Kidney (tissue), 14 donors: Measurements from ENCODE around the gene FCRL1. TPM values are rescaled to one million over a fixed set of nuclear protein-coding genes. Genes with fewer than 3 reads are reported as not detected.

Experiments used
- DNase-seq, 5 donors: peaks; one replicate each; pipeline ENCODE4 v3.0.0-alpha.2; 2013 to 2020
- FAIRE-seq: peaks from 2 replicates; lab custom pipeline; 2012; peaks lifted over from hg19 to GRCh38; lab: Jason Lieb, UNC
- H3K27ac ChIP-seq, 2 donors: one replicate each; pipeline ENCODE4 v1.7.0; 2013; ENCODE audit warnings: low read depth in 2 of 2, low read length in 2 of 2, inconsistent platforms in 1 of 2
- H3K27me3 ChIP-seq: one replicate; pipeline ENCODE4 v1.7.1; 2013; ENCODE audit warnings: low read length, inconsistent platforms; ENCODE audit not compliant: control insufficient read depth, insufficient read depth
- H3K36me3 ChIP-seq, 3 donors: one replicate each; pipeline versions ENCODE4 v1.7.0 to v1.7.1; 2013; ENCODE audit warnings: low read length in 3 of 3, control low read depth in 1 of 3, inconsistent platforms in 1 of 3; ENCODE audit not compliant: insufficient read depth in 3 of 3, control insufficient read depth in 2 of 3
- H3K4me1 ChIP-seq, 3 donors: one replicate each; pipeline versions ENCODE4 v1.7.0 to v1.7.1; 2013; ENCODE audit warnings: low read length in 3 of 3, inconsistent platforms in 1 of 3, low read depth in 1 of 3; ENCODE audit not compliant: control insufficient read depth in 2 of 3, insufficient read depth in 2 of 3
- H3K4me3 ChIP-seq, 3 donors: one replicate each; pipeline versions ENCODE4 v1.7.0 to v1.8.1; 2013; ENCODE audit warnings: low read length in 3 of 3, control low read depth in 1 of 3, inconsistent platforms in 1 of 3
- H3K9ac ChIP-seq, 3 donors: one replicate each; pipeline versions ENCODE4 v1.7.0 to v1.7.1; 2013; ENCODE audit warnings: low read length in 3 of 3, control low read depth in 1 of 3, inconsistent platforms in 1 of 3
- H3K9me3 ChIP-seq, 3 donors: one replicate each; pipeline versions ENCODE4 v1.7.0 to v1.7.1; 2013; ENCODE audit warnings: low read length in 3 of 3, control low read depth in 1 of 3, inconsistent platforms in 1 of 3; ENCODE audit not compliant: control insufficient read depth in 2 of 3, insufficient read depth in 1 of 3
- CTCF ChIP-seq: IDR thresholded peaks from 3 replicates; pipeline ENCODE4 v1.5.1; 2012; ENCODE audit warnings: mild to moderate bottlenecking, moderate library complexity, borderline replicate concordance; ENCODE audit not compliant: insufficient read depth; ENCODE audit errors: extremely low read depth
- intact Hi-C: fragments of 100-400 bp; cut with DNase I; formaldehyde crosslinking; loops from one replicate; pipeline ENCODE4 v1.11.1; 2022
- polyA plus RNA-seq: library from polyadenylated mRNA; stranded (reverse); fragments of 350-450 nt; fragmentation: Illumina TruSeq; extraction: RNeasy Lipid Tissue Mini Kit (QIAGEN cat#74804); gene quantifications from one replicate; pipeline ENCODE4 v1.2.3, GENCODE V29; 2014; ENCODE audit warnings: low read depth, low replicate concordance; ENCODE audit not compliant: insufficient read depth
- total RNA-seq: library from RNA; stranded (reverse); fragmentation: NEBNext Ultra II Directional; extraction: Animal tissue kit (Norgen Biotek cat#: 25700); gene quantifications from one replicate; pipeline ENCODE4 v1.2.1, GENCODE V29; 2021
- donor health status: control.
- donor health status: control.
- donor health status: control.
- donor health status: control.
- donor health status: control.
- donor health status: DM: yes; HTN: yes; CAD: no.
- donor health status: Normal renal cell carcinoma (clear cell type).

FCRL1 gene
- total and polyA plus RNA-seq, 2 donors from 2014 or later, result 5.7 TPM; not detected in 1

- Histone ChIP-seq H3K27me3 (no peaks in the 10 kb centered on the region), H3K36me3 (no peaks in the 10 kb centered on the region), H3K27ac (no peak overlapping the region), H3K9ac (no peak overlapping the region), H3K9me3 (no peaks in the 10 kb centered on the region), H3K4me1 (no peaks in the 10 kb centered on the region), H3K4me3 (no peak overlapping the region)
- DNase-seq, result no peak
- no peak for FAIRE-seq
- intact Hi-C loops, result no loop called here
- peak; percentile 11 for TF ChIP-seq CTCF
Measured at GRCh38 chr1:157770442-157771043, 49.4 kb downstream of the FCRL1 start.

- no peak for TF ChIP-seq CTCF
- Histone ChIP-seq H3K27me3 (no peaks in the 10 kb centered on the region), H3K9ac (no peak overlapping the region), H3K27ac (no peak overlapping the region), H3K9me3 (no peaks in the 10 kb centered on the region), H3K4me3 (no peak overlapping the region), H3K36me3 (no peaks in the 10 kb centered on the region), H3K4me1 (no peaks in the 10 kb centered on the region)
- intact Hi-C loops, result no loop called here
- FAIRE-seq (no peak), DNase-seq (no peak)
Measured at GRCh38 chr1:157766792-157767191, 53.1 kb downstream of the FCRL1 start.

DNA sequence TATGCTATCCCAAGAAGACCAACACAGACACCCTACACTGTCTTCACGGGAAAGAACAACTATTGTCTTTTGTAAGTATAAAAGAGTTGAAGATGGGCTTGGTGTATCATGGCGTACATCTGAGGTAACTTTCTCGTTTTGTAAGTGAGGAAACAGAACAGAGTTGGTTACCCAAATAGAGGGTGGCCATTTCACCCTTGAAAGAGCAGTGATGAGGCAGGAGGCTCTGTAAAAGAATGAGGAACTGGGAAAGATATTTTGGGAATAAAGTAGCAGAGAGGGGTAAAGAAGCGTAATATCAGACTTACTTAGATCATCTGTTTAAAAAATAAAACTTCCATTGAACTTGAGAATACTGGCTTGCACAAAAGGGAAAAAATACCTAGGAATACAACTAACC is 61.9 kb downstream of the FCRL1 start:
- Histone ChIP-seq H3K27me3 (no peaks in the 10 kb centered on the region), H3K36me3 (no peaks in the 10 kb centered on the region), H3K4me1 (no peaks in the 10 kb centered on the region), H3K9me3 (no peaks in the 10 kb centered on the region), H3K27ac (no peak overlapping the region), H3K9ac (no peak overlapping the region), H3K4me3 (no peak overlapping the region)
- TF ChIP-seq CTCF, result no peak
- DNase-seq, result no peak
- intact Hi-C loops, result no loop called here
- FAIRE-seq, result no peak

DNA sequence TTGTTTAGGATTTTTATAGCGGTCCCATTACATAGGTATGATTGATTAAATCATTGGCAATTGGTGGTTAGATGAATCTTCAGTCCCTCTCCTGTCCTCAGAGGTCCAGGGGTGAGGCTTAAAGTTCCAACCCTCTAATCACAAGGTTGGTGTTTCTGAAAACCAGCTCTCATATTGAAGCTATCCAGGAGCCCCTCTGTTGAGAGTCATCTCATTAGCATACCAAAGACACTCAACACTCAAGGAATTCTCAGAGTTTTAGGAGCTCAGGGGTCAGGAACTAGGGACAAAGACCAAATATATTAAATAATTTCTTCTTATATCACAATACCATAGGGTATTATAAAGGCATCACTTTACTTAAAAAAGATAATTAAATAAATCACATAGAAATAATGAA is 66.3 kb downstream of the FCRL1 start:
- H3K9me3 ChIP-seq, result no peaks in the 10 kb centered on the region
- no peak for FAIRE-seq
- H3K27ac ChIP-seq, result no peak overlapping the region
- H3K4me3 ChIP-seq, result no peak overlapping the region
- TF ChIP-seq CTCF, result no peak
- H3K36me3 ChIP-seq, result no peaks in the 10 kb centered on the region
- no peak overlapping the region for H3K9ac ChIP-seq
- no peaks in the 10 kb centered on the region for H3K27me3 ChIP-seq
- H3K4me1 ChIP-seq, result no peaks in the 10 kb centered on the region
- intact Hi-C loops, result no loop called here
- DNase-seq, result no peak
